ENCODE results near the gene SNCAIP.

SNCAIP gene

DNA sequence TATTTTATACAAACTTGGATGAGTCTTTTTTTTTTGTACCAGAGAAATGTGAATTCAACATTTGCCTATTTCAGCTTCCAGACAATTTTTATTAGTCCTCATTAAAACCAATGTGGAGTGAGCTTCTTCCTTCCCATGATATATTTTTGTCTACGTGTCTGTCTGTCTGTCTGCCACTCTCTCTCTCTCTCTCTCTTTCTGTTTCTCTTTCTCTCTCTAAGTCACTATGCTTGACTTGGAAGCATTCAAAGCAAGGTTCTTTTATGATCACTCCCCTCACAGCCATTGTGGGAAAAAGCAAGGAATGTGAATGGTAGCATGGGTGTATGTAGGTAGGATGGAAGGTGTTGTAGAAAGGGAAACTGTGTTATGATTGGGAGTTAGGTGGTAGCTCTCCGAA lies 80.2 kb downstream of the SNCAIP start:
- in situ Hi-C loops (cut with MboI; ENCODE audit: low sequenced_read_pairs), result no loop called here

- in situ Hi-C loops (cut with MboI; ENCODE audit: low sequenced_read_pairs), result no loop called here
These were observed 80.8 kb downstream of the SNCAIP start for GRCh38 chr5:122392824-122393223.

DNA sequence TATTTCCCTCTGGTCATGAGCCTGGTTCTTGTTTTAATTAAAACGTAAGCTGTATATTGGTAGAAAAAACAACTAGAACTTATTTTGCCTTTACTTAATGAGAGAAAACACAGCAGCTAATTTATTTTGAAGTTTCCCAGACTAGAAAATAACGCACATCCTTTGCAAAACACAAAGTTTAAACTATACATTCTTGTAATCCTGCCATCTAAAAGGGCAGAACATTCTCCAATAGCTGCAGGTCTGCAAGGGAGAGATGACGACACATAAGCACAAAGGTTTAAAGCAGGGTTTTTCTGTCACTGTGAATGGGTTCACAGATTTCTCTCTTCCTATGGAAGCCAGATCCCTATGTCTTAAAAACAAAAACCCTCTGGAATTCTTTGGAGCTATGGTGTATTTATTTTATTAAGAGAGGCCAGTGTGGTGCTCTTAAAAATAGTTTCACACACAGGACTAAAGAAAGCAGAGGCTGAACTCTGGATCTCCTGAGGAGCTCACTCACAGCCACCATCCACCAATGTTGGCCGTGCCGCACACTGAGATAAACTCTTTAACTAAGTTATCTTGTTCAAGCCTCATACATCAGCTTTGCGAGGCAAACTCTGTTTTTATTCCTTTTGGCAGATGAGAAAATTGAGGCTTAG lies 82.4 kb downstream of the SNCAIP start:
- in situ Hi-C loops (cut with MboI; ENCODE audit: low sequenced_read_pairs), result no loop called here

DNA sequence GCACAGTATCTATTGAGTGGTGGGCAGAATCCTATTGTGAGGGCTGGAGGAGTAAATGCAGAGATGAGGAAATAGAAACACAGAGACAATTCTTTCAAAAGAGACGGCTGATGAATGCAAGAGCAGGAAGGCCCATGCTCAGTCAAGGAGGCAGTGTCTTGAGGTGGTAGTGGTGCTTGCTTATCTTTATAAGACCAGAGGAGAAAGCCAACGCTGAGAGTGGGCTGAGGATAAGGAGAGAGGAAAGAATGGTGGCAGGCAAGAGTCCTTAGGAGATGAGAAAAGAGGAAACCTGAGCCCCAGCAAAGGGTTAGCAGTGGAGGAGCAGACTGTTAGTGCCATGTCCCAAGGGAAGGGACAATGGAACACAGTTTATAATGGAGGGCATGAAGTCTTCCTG lies 86.0 kb downstream of the SNCAIP start:
- in situ Hi-C loops (cut with MboI; ENCODE audit: low sequenced_read_pairs), result no loop called here

GRCh38 chr5:122400341-122400740 lies 88.3 kb downstream of the SNCAIP start:
- in situ Hi-C loops (cut with MboI; ENCODE audit: low sequenced_read_pairs), result no loop called here

DNA sequence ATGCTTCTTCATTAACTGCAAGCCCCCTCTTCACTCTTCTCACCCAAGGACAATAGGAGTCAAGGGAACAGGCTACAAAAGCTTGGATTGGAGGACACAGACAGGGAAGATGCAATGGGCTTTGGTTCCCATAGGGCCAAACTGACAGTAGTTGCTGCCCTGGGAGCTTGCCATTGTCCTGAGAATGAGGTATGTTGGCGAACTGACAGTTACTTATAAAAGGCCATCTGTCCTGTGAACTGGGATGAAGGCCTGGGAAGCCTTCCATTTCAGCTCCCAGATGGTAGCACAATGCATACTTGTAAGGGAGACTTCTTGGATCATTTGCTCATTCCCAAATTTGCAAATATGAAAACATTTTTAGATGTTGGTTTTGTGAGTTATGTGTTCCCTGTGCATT lies 88.9 kb downstream of the SNCAIP start:
- in situ Hi-C loops (cut with MboI; ENCODE audit: low sequenced_read_pairs), result no loop called here

DNA sequence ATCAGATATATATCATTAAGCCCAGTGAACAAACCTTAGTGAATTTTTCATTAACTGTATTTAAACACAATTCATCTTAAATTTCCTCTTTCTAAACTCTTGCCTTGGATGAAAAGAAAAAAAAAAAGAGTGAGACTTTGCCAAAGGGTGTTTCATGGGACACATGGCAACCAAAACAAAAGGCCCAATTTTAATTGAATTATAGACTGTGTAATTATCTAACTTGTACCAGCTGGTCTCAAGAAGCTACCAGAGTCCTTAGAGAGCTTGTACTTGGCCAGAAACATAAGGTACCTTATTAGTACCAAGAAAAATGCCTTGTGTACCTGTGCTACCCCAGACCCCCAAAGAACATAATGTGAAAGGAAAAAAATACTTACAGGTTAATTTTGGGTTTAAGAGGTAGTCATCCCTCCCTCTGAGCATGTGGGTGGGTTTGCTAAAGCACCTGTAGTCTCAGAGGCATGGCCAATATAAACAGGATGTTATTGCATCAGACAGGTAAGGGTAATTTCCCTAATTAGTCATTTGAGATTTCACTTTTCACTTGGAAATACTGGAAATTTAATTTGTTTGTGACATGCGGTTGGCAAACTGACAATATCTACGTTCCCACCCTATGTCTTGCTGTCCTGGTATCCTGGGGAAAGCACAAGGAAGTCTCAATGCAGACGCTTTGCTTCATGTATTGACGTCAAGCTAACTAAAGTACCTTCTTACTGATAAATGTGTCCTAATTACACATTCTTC lies 90.1 kb downstream of the SNCAIP start:
- in situ Hi-C loops (cut with MboI; ENCODE audit: low sequenced_read_pairs), result no loop called here

GRCh38 chr5:122402955-122403685 lies 91.1 kb downstream of the SNCAIP start:
- in situ Hi-C loops (cut with MboI; ENCODE audit: low sequenced_read_pairs), result no loop called here

DNA sequence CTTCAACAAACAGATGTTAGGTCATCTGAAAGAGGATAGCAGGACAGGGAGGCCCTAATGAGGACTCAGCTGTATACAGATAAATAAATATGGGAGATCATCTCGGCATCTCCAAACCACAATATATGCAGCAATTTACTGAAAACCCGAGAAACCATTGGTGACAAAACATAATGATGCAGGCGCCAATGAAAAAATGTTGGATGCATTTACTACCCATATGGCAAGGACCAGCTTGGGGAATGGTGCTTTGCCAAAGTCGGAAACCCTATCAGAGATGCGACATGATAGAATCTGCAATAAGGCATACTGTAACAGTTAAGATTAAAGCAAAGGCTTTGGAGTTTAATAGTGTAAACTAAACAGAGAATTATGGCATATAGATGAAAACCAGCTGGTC lies 92.0 kb downstream of the SNCAIP start:
- in situ Hi-C loops (cut with MboI; ENCODE audit: low sequenced_read_pairs), result no loop called here

DNA sequence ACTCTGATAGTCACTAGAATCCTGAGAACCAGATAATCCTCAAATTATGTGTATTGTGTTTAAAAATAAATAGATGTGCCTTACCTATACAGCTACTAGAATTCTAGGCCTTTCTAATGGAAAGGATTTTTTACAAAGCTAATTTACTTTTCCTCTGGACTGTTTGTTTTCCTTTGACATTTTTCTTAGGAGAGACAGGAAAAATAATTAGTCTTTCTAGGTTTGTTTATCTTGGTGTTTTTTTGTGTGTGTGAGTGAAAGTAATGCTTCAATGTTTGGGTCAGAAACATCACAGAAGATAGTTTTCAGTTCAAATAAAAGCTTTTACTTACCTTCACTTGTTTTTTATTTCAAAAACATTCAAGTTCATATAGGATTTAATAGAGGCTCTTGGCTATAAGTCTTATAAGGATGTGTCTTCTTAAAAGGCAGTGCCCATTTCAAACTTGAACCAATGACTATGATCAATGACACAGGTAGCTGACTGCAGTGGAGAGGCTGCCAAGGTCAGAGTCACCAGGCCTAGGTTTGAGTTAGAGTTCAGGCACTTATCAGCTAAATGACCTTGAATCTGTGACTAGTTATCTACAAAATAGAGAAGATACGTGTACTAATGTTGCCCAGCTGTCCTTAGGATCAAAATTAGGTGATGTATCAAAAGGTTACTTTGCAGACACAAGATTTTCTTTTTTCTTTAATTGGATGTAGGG lies 92.8 kb downstream of the SNCAIP start:
- in situ Hi-C loops (cut with MboI; ENCODE audit: low sequenced_read_pairs), result no loop called here

DNA sequence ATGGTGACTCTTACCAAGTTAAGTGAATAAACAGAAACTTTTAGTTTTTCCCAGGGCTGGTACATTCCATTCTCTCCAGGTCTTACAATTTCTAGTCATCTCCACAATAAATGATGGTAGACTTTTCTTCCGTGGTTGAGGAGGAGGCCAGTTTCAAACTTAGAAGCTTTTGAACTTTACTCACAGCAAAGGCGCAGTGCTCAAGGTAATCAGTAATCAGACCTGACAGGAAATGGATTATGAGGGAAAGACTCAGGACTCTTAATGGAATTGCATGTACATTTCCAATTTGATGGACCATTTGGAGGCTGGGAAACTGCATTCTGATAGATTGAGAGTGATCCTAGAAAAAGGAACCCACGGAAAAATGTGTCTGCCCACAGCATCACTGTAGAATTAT lies 93.7 kb downstream of the SNCAIP start:
- in situ Hi-C loops (cut with MboI; ENCODE audit: low sequenced_read_pairs), result no loop called here

DNA sequence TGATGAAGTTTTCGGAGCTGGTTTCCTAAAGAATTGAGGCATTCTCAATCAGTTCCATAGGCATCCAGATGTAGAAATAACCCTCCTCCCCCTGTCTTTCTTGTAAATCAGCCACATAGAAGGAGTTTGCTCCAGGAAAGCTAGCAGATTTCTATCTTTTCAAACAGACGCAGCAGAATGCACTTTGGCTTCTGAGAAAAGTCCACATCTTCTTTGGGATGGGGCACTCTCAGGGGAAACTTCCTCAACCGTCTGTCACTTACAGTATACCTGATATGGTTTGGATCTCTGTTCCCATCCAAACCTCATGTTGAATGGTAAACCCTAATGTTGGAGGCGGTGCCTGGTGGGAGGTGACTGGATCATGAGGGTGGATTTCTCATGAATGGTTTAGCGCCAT lies 94.1 kb downstream of the SNCAIP start:
- in situ Hi-C loops (cut with MboI; ENCODE audit: low sequenced_read_pairs), result no loop called here

DNA sequence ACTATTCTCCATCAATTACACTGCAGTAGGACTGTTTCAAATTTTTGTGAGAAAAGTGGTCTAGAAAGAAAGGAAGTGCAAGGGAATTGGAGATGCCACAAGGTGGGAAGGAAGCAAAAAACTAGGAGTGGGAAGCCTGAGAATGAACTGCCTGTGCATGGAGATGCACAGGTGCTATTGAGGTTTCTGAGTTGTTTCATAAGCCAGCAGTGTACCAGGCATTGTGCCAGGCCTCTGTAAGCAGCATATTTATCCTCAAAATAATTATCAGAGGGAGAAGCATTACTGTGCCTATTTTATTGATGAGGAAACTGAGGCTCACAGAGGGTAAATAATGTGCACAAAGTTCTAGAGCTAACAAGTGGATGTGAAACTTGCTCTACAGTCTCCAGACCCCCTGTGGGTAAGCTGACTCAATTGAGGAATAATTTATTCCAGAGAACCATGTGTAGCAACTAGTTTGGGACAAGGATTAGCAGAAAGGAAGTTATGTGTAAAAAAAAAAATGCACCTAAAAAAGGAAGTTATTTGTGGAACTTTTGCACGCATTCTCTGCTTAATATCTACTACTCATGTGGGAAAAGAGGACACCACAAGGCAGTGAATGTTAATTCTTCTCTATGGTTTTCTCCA lies 96.7 kb downstream of the SNCAIP start:
- in situ Hi-C loops (cut with MboI; ENCODE audit: low sequenced_read_pairs), result no loop called here

DNA sequence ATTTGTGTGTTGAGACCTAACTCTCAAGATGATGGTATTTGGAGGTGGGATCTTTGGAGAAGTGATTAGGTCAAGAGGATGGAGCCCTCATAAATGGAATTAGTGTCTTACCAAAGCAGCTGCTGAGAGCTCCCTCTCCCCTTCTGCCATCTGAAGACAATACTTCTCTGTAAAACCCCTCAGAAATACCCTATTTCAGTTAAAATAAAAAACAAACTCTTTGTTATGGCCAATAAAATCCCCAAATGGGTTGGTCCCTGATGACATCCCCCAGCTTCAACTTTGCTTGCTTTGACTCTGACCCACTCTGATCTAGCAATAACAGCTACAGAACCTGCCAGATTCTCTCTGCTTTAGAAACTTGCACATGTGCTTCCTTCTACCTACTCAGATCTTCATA lies 100.9 kb downstream of the SNCAIP start:
- in situ Hi-C loops (cut with MboI; ENCODE audit: low sequenced_read_pairs), result no loop called here

DNA sequence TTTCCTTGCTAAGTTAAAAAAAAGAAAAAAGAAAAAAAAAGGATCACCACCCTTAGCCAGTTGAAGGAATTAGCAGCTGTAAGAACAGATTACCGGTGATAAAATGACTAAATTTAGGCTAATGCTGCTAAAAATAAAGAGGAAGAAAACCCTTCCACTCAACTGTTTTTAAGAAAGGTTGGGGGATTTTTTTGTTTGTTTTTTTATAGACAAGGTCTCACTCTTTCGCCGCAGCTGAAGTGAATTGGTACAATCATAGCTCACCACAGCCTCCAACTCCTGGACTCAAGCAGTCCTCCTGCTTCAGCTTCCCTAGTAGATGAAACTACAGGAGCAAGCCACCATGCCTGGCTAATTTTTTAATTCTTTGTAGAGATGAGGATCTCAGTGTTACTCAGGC lies 101.7 kb downstream of the SNCAIP start:
- in situ Hi-C loops (cut with MboI; ENCODE audit: low sequenced_read_pairs), result no loop called here

- in situ Hi-C loops (cut with MboI; ENCODE audit: low sequenced_read_pairs), result no loop called here
These were observed 103.2 kb downstream of the SNCAIP start for GRCh38 chr5:122415030-122415800.

DNA sequence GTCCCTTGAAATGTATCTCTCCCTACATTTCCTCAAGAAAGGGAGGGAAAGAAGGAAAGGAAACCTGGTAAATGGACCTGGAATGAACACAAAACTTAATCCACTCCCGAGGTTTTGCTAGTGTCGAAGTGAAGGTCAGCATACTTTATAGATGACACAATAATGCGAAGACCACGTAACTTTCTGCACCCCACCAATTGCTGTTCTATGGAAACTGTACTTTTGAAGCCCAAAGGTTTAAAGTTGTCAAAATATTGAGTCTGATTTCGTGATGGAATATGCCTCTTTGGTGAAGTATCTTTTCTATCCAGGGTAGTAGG lies 103.7 kb downstream of the SNCAIP start:
- in situ Hi-C loops (cut with MboI; ENCODE audit: low sequenced_read_pairs), result no loop called here

DNA sequence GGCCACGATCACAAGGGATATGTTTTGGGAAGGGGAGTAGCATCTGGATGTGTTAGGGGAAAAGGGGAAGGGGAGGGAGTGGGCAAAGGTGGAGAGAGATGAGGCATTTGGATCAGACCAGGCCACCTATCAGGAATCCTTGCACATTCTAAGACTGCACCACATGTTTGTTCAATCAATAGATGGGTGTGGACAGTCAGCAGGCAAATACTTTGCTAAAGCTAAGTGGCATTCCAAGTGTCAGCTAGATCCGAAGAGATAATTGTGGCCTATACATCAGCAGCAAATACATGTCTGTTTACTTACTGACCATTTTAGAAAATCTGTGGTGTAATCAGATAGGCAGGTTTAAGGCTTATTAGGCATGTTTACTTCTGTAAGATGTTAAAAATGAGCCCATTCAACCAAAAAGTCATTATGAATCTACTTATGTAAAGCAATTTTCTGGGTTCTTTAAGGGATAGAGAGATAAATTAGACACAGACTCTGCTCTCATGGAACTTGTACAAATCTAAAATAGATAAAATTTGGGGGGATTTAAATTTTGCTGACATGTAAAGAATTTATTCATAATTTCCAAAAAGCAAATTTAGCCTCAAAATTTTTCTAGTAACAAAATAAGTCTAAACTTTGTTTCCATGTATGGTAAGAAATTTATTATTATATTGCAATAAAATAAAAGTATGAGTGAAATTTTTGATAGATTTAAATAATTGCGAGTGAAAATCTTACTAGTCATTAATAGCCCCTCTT lies 107.3 kb downstream of the SNCAIP start:
- in situ Hi-C loops (cut with MboI; ENCODE audit: low sequenced_read_pairs), result no loop called here

- in situ Hi-C loops (cut with MboI; ENCODE audit: low sequenced_read_pairs), result no loop called here
These were observed 108.1 kb downstream of the SNCAIP start for GRCh38 chr5:122420091-122420490.
